RKO (cell line): Measurements from ENCODE around the gene ANXA9.

Source experiments
- DNase-seq: peaks from one replicate; pipeline ENCODE4 v3.0.0-alpha.2; 2016; ENCODE audit warnings: low spot score

ANXA9 gene

GRCh38 chr1:150981805-150982712 is at the start of gene ANXA9:
TSS of gene ANXA9 (plus strand) at chr1:150982292. CDS start at chr1:150983106, 814 bp downstream.
- no peak for DNase-seq

- DNase-seq, result no peak
Measured at GRCh38 chr1:150944856-150945255, 37.2 kb upstream of the ANXA9 start.

GRCh38 chr1:150954708-150955107 is 27.4 kb upstream of the ANXA9 start:
- no peak for DNase-seq

- DNase-seq, result no peak
Measured at GRCh38 chr1:150955280-150955679, 26.8 kb upstream of the ANXA9 start.

GRCh38 chr1:150957666-150958065 is 24.4 kb upstream of the ANXA9 start:
- no peak for DNase-seq

GRCh38 chr1:150960646-150961045 is 21.4 kb upstream of the ANXA9 start:
- DNase-seq, result no peak

GRCh38 chr1:150961756-150962155 is 20.3 kb upstream of the ANXA9 start:
- DNase-seq, result no peak

- DNase-seq, result no peak
Measured at GRCh38 chr1:150963321-150964163, 18.6 kb upstream of the ANXA9 start.

GRCh38 chr1:150964164-150964489 is 18.0 kb upstream of the ANXA9 start:
- DNase-seq, result no peak

GRCh38 chr1:150965605-150966004 is 16.5 kb upstream of the ANXA9 start:
- DNase-seq, result no peak

GRCh38 chr1:150966011-150966410 is 16.1 kb upstream of the ANXA9 start:
- no peak for DNase-seq

- DNase-seq, result no peak
Measured at GRCh38 chr1:150967936-150968335, 14.2 kb upstream of the ANXA9 start.

- no peak for DNase-seq
Measured at GRCh38 chr1:150968491-150968890, 13.6 kb upstream of the ANXA9 start.

- DNase-seq, result no peak
Measured at GRCh38 chr1:150969626-150970025, 12.5 kb upstream of the ANXA9 start.

- no peak for DNase-seq
Measured at GRCh38 chr1:150970808-150971582, 11.1 kb upstream of the ANXA9 start.

- DNase-seq, result peak; percentile 61
Measured at GRCh38 chr1:150971583-150972416, 10.3 kb upstream of the ANXA9 start.

- DNase-seq, result no peak
Measured at GRCh38 chr1:150972417-150972940, 9.6 kb upstream of the ANXA9 start.

- DNase-seq, result peak; percentile 66
Measured at GRCh38 chr1:150973258-150973835, 8.7 kb upstream of the ANXA9 start.

- DNase-seq, result peak; percentile 46
Measured at GRCh38 chr1:150973836-150974579, 8.1 kb upstream of the ANXA9 start.
